GM21515 (cell line): ENCODE results near the gene CEP19.

ENCODE experiments used
- ATAC-seq: cut with Tn5 transposase; IDR thresholded peaks from one replicate; pipeline ENCODE4 v1.9.1; 2021; ENCODE audit not compliant: unreplicated experiment

CEP19 gene

GRCh38 chr3:196667056-196667825, 44.8 kb downstream of the CEP19 start:
- ATAC-seq = no peak

DNA sequence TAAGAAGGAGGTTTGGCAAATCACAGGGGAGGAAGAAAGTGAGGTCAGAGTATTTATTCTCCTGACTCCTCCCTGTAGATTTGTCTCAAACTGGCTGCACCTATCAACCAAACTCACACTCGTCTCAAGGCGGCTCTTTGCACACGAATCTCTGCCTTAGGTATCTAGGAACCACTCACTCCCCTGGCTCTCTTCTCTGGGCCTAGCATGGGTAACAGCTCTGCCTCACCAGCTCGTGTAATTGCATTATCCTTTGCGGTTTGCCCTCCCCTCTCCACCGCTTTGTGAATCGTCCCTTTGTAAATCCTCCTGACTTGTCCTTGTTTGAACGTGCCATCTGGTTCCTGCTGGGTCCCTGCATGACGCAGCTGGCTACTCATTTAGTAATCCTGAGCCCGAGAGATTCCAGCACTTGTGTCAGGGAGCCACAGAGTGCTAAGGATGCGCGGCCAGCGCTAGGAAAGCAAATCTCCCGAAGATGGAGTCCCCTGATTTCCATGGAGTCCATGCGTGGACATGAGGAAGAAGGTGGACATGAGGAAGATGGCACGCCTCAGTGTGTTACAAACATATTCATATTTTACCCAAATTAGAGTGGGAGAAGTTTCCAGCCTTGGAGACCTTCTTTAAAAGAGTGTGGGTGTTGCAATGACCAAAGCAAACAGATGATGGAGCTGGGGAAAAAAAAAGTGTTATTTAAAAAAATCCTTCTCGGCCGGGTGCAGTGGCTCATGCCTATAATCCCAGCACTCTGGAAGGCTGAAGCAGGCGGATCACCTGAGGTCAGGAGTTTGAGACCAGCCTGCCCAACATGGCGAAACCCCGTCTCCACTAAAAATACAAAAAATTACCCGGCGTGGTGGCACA, 45.8 kb downstream of the CEP19 start:
- ATAC-seq = no peak

DNA sequence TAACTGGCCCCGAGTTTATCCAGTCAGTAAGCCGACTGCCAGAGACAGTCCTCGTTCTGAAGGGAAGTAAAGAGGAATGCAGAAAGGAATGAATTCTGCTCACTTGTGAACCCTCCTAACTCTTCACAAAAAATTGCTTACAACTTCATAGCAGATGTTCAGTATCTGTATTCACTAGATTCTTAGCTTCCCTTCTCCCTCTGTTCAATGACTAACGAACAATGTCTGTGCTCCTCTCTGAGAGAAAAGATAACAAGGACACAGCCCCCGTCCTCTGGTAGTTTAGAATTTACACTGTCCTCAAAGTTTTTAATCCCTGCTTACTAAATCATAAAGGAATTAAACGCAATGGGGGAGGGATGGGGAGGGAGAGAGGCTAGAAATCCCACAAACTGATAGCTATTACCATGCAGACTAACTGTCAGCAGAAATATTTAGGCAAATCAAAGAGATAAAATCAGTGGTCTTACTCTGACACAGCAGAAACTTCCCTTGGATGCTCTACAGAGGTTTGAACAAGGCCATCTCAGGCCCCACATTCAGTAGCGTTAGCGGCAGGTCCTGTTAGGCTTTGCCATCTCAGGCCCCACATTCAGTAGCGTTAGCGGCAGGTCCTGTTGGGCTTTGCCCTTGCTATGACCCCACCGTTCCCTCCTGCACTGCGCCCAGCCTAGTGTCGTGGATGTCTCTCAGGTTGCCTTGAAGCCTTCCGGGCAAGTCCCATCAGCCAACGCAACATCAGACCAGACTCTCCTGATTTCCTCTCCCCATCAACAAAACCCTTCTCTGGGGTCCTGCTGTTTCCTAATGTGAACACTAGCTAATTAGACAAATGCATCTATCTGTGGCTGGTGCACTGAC, 49.1 kb downstream of the CEP19 start:
- no peak for ATAC-seq

DNA sequence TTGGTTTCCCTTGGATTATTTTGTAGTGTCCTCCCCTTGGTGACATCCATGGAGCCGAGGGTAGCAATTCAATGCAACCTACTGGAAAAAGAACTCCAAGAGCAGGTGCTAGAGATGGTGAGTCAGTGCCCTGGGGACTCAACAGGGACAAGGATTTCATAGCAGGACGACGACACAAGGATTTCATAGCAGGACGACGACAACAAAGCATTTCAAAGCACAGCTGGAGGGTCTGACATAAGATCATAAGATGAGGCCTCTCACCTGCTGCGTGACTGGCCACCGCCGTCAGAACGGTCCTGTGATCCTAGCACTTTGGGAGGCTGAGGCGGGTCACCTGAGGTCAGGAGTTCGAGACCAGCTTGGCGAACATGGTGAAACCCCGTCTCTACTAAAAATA, 50.0 kb downstream of the CEP19 start:
- ATAC-seq = no peak

GRCh38 chr3:196661400-196661799, 50.6 kb downstream of the CEP19 start:
- no peak for ATAC-seq

DNA sequence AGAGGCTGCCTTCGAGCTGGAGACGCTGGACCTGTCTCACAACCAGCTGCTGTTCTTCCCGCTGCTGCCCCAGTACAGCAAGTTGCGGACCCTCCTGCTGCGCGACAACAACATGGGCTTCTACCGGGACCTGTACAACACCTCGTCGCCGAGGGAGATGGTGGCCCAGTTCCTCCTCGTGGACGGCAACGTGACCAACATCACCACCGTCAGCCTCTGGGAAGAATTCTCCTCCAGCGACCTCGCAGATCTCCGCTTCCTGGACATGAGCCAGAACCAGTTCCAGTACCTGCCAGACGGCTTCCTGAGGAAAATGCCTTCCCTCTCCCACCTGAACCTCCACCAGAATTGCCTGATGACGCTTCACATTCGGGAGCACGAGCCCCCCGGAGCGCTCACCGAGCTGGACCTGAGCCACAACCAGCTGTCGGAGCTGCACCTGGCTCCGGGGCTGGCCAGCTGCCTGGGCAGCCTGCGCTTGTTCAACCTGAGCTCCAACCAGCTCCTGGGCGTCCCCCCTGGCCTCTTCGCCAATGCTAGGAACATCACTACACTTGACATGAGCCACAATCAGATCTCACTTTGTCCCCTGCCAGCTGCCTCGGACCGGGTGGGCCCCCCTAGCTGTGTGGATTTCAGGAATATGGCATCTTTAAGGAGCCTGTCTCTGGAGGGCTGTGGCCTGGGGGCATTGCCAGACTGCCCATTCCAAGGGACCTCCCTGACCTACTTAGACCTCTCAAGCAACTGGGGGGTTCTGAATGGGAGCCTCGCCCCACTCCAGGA, 51.5 kb downstream of the CEP19 start:
- no peak for ATAC-seq

- ATAC-seq = no peak
Measured at GRCh38 chr3:196659901-196660351, 52.1 kb downstream of the CEP19 start.
